Neuronal stem cell (in vitro differentiated cells): ENCODE measurements around the gene PLCG1.

Source experiments
- DNase-seq: peaks from one replicate; pipeline ENCODE4 v3.0.0-alpha.2; 2013; ENCODE audit warnings: low spot score
- H2AFZ ChIP-seq: one replicate; pipeline ENCODE4 v1.6.1; 2013; ENCODE audit warnings: mild to moderate bottlenecking, low read length, inconsistent platforms
- H2AK5ac ChIP-seq: 2 replicates; pipeline ENCODE4 v1.6.1; 2013; ENCODE audit warnings: low read depth, mild to moderate bottlenecking, inconsistent platforms, low read length, moderate library complexity, mixed read lengths
- H2BK120ac ChIP-seq: 2 replicates; pipeline ENCODE4 v1.6.1; 2013; ENCODE audit warnings: low read depth, mild to moderate bottlenecking, inconsistent platforms, low read length, moderate library complexity, mixed read lengths
- H2BK12ac ChIP-seq: one replicate; pipeline ENCODE4 v1.6.1; 2013; ENCODE audit warnings: low read length, inconsistent platforms
- H2BK15ac ChIP-seq: 2 replicates; pipeline ENCODE4 v1.6.1; 2013; ENCODE audit warnings: mild to moderate bottlenecking, low read length, inconsistent platforms, mixed read lengths
- H2BK5ac ChIP-seq: one replicate; pipeline ENCODE4 v1.6.1; 2013; ENCODE audit warnings: inconsistent platforms, mild to moderate bottlenecking, low read length, moderate library complexity
- H3K14ac ChIP-seq: one replicate; pipeline ENCODE4 v1.6.1; 2013; ENCODE audit warnings: low read length, inconsistent platforms
- H3K18ac ChIP-seq: 2 replicates; pipeline ENCODE4 v1.6.1; 2013; ENCODE audit warnings: low read length, inconsistent platforms
- H3K23ac ChIP-seq: 2 replicates; pipeline ENCODE4 v1.6.1; 2013; ENCODE audit warnings: low read depth, mild to moderate bottlenecking, mixed read lengths, low read length, inconsistent platforms; ENCODE audit not compliant: poor library complexity
- H3K27ac ChIP-seq: replicated peaks from 3 replicates; pipeline ENCODE4 v1.5.1; 2013; ENCODE audit warnings: low read length, inconsistent platforms
- H3K27me3 ChIP-seq, 3 experiments: 2 replicates each; pipeline ENCODE4 v1.6.1; 2013; ENCODE audit warnings: low read length in 3 of 3, mild to moderate bottlenecking in 2 of 3, inconsistent platforms in 1 of 3, low read depth in 1 of 3, mixed read lengths in 1 of 3, moderate library complexity in 1 of 3; ENCODE audit not compliant: control insufficient read depth in 3 of 3, insufficient read depth in 3 of 3
- H3K36me3 ChIP-seq, 2 donors: replicated peaks in 1 of 2; 2 replicates each; pipeline ENCODE4 v1.6.1; 2013; ENCODE audit warnings: low read length in 2 of 2; ENCODE audit not compliant: control insufficient read depth in 2 of 2, insufficient read depth in 2 of 2
- H3K4ac ChIP-seq: 2 replicates; pipeline ENCODE4 v1.6.1; 2013; ENCODE audit warnings: inconsistent platforms, mild to moderate bottlenecking, low read length, moderate library complexity
- H3K4me1 ChIP-seq, 2 donors: 1 replicate in 1 of 2; 2 replicates in 1 of 2; pipeline ENCODE4 v1.6.1; 2013; ENCODE audit warnings: low read length in 2 of 2, low read depth in 1 of 2; ENCODE audit not compliant: control insufficient read depth in 2 of 2, insufficient read depth in 1 of 2
- H3K4me2 ChIP-seq: one replicate; pipeline ENCODE4 v1.6.1; 2013; ENCODE audit warnings: mild to moderate bottlenecking, low read length, inconsistent platforms; ENCODE audit not compliant: insufficient read depth, poor library complexity, severe bottlenecking
- H3K4me3 ChIP-seq, 2 donors: 2 replicates each; pipeline ENCODE4 v1.5.1; 2013; ENCODE audit warnings: low read length in 2 of 2, mild to moderate bottlenecking in 2 of 2, inconsistent platforms in 1 of 2, moderate library complexity in 1 of 2
- H3K79me1 ChIP-seq: one replicate; pipeline ENCODE4 v1.6.1; 2013; ENCODE audit warnings: low read depth, mild to moderate bottlenecking, inconsistent platforms, low read length, moderate library complexity
- H3K9ac ChIP-seq: one replicate; pipeline ENCODE4 v1.6.1; 2013; ENCODE audit warnings: mild to moderate bottlenecking, low read depth, low read length, inconsistent platforms; ENCODE audit not compliant: poor library complexity
- H3K9me3 ChIP-seq, 2 donors: replicated peaks in 1 of 2; 2 replicates each; pipeline versions ENCODE3 to v1.6.1; 2013; ENCODE audit warnings: low read length in 2 of 2, mild to moderate bottlenecking in 2 of 2, inconsistent platforms in 1 of 2, low read depth in 1 of 2, mixed read lengths in 1 of 2, moderate library complexity in 1 of 2; ENCODE audit not compliant: control insufficient read depth in 2 of 2, insufficient read depth in 1 of 2
- H4K8ac ChIP-seq: one replicate; pipeline ENCODE4 v1.6.1; 2013; ENCODE audit warnings: low read depth, mild to moderate bottlenecking, inconsistent platforms, low read length, moderate library complexity
- H4K91ac ChIP-seq: one replicate; pipeline ENCODE4 v1.6.1; 2013; ENCODE audit warnings: low read length, low read depth, mild to moderate bottlenecking, inconsistent platforms; ENCODE audit not compliant: poor library complexity
- WGBS, 2 donors: extraction: QIAGEN DNeasy Blood & Tissue Kit; methylation state at CpG; one replicate each; pipeline ENCODE4 v1.1.7; 2013; ENCODE audit warnings: missing lambda C conversion rate in 2 of 2, mixed read lengths in 1 of 2; ENCODE audit not compliant: insufficient read length in 2 of 2, insufficient replicate concordance in 1 of 2; ENCODE audit errors: extremely low coverage in 2 of 2; 5-methylcytosine and 5-hydroxymethylcytosine counted together

The PLCG1 gene

GRCh38 chr20:41101660-41102059 is 35.7 kb upstream of the PLCG1 start:
- no peak for DNase-seq
- peaks cover 29 to 99% of the 10 kb centered on the region in 2 donors for H3K36me3 ChIP-seq
- no peak overlapping the region for H3K23ac ChIP-seq
- H3K14ac ChIP-seq = no peak overlapping the region
- no peak overlapping the region for H3K4me2 ChIP-seq
- H3K27ac ChIP-seq = no peak overlapping the region
- WGBS, 2 donors = no CpG with 5 or more reads among the region's 2 CpGs
- no peaks in the 10 kb centered on the region for H3K27me3 ChIP-seq
- no peaks in the 10 kb centered on the region for H3K9me3 ChIP-seq
- H4K8ac ChIP-seq = no peak overlapping the region
- no peak overlapping the region for H3K18ac ChIP-seq
- no peak overlapping the region for H3K9ac ChIP-seq
- no peak overlapping the region for H2BK120ac ChIP-seq
- no peaks in the 10 kb centered on the region for H3K79me1 ChIP-seq
- no peak overlapping the region for H2BK15ac ChIP-seq
- no peaks in the 10 kb centered on the region for H3K4me1 ChIP-seq
- H3K4ac ChIP-seq = no peak overlapping the region
- H3K4me3 ChIP-seq = no peak overlapping the region
- no peak overlapping the region for H2BK12ac ChIP-seq
- no peak overlapping the region for H4K91ac ChIP-seq
- H2AK5ac ChIP-seq = no peak overlapping the region
- H2BK5ac ChIP-seq = no peak overlapping the region
- no peak overlapping the region for H2AFZ ChIP-seq

GRCh38 chr20:41108531-41108930 is 28.8 kb upstream of the PLCG1 start:
- H3K4ac ChIP-seq = no peak overlapping the region
- H3K27me3 ChIP-seq = no peaks in the 10 kb centered on the region
- H2BK15ac ChIP-seq = no peak overlapping the region
- no peak overlapping the region for H3K4me3 ChIP-seq
- peaks cover 27 to 99% of the 10 kb centered on the region in 2 donors for H3K36me3 ChIP-seq
- no peak overlapping the region for H4K91ac ChIP-seq
- H2BK12ac ChIP-seq = no peak overlapping the region
- WGBS, 2 donors = no CpG with 5 or more reads among the region's 1 CpG
- no peak for DNase-seq
- H4K8ac ChIP-seq = no peak overlapping the region
- H3K9ac ChIP-seq = no peak overlapping the region
- H3K27ac ChIP-seq = no peak overlapping the region
- H2BK120ac ChIP-seq = no peak overlapping the region
- H3K23ac ChIP-seq = no peak overlapping the region
- H3K4me1 ChIP-seq = no peaks in the 10 kb centered on the region
- no peaks in the 10 kb centered on the region for H3K79me1 ChIP-seq
- no peaks in the 10 kb centered on the region for H3K9me3 ChIP-seq
- no peak overlapping the region for H3K4me2 ChIP-seq
- H2AFZ ChIP-seq = no peak overlapping the region
- H2BK5ac ChIP-seq = no peak overlapping the region
- H2AK5ac ChIP-seq = no peak overlapping the region
- no peak overlapping the region for H3K14ac ChIP-seq
- no peak overlapping the region for H3K18ac ChIP-seq

- no peak overlapping the region for H2BK120ac ChIP-seq
- no peak overlapping the region for H2BK5ac ChIP-seq
- H3K4me2 ChIP-seq = no peak overlapping the region
- DNase-seq = no peak
- no peak overlapping the region for H3K18ac ChIP-seq
- no peaks in the 10 kb centered on the region for H3K79me1 ChIP-seq
- H2BK15ac ChIP-seq = no peak overlapping the region
- no peak overlapping the region for H2BK12ac ChIP-seq
- H2AFZ ChIP-seq = no peak overlapping the region
- no peak overlapping the region for H4K8ac ChIP-seq
- H3K14ac ChIP-seq = no peak overlapping the region
- H3K9ac ChIP-seq = no peak overlapping the region
- no peak overlapping the region for H2AK5ac ChIP-seq
- no peak overlapping the region for H3K23ac ChIP-seq
- H3K4me1 ChIP-seq = no peaks in the 10 kb centered on the region
- peaks cover 31 to 98% of the 10 kb centered on the region in 2 donors for H3K36me3 ChIP-seq
- H3K4me3 ChIP-seq = no peak overlapping the region
- H3K27me3 ChIP-seq = no peaks in the 10 kb centered on the region
- H4K91ac ChIP-seq = no peak overlapping the region
- H3K4ac ChIP-seq = no peak overlapping the region
- WGBS, 2 donors = no CpG with 5 or more reads among the region's 11 CpGs
- H3K9me3 ChIP-seq = peaks cover 0 to 3% of the 10 kb centered on the region in 2 donors
- H3K27ac ChIP-seq = no peak overlapping the region
Observed at GRCh38 chr20:41110012-41110411, 27.3 kb upstream of the PLCG1 start.

GRCh38 chr20:41110930-41111577 is 26.3 kb upstream of the PLCG1 start:
- no peak for DNase-seq
- Histone ChIP-seq H3K36me3 (peaks cover 40 to 98% of the 10 kb centered on the region in 2 donors), H3K14ac (no peak overlapping the region), H3K79me1 (no peaks in the 10 kb centered on the region), H4K91ac (no peak overlapping the region), H2AK5ac (no peak overlapping the region), H3K18ac (no peak overlapping the region), H3K27ac (no peak overlapping the region), H2BK12ac (no peak overlapping the region), H4K8ac (no peak overlapping the region), H2BK120ac (no peak overlapping the region), H3K4me2 (no peak overlapping the region), H3K4ac (no peak overlapping the region), H2BK15ac (no peak overlapping the region), H2AFZ (no peak overlapping the region), H3K23ac (no peak overlapping the region), H2BK5ac (no peak overlapping the region), H3K4me3 (no peak overlapping the region), H3K4me1 (no peaks in the 10 kb centered on the region), H3K9me3 (peaks cover 0 to 3% of the 10 kb centered on the region in 2 donors), H3K9ac (no peak overlapping the region), H3K27me3 (no peaks in the 10 kb centered on the region)
- WGBS, 2 donors = no CpG with 5 or more reads among the region's 5 CpGs
